ENCODE results near the gene HAUS8. TPM values are rescaled to one million over a fixed set of nuclear protein-coding genes. Genes with fewer than 3 reads are reported as not detected.

The HAUS8 gene
- 23.4 and 30.3 TPM in 2 replicates for total RNA-seq
- 9.0 and 9.6 TPM in 2 replicates for polyA plus RNA-seq
- 16.1 and 17.5 TPM in 2 replicates for polyA plus RNA-seq (2011; cell fraction: cytosol; rRNA removed)
- polyA plus RNA-seq (2011; cell fraction: nucleus; rRNA removed), result 17.8 and 25.4 TPM in 2 replicates
- 12.6 and 15.8 TPM in 2 replicates for polyA plus RNA-seq (2012)
- polyA minus RNA-seq, result 7.9 and 8.0 TPM in 2 replicates
- 13.7 TPM for polyA minus RNA-seq (2011; cell fraction: cytosol; rRNA and poly(A)+ RNA removed)
- 7.5 and 8.4 TPM in 2 replicates for polyA minus RNA-seq (2011; cell fraction: nucleus; rRNA and poly(A)+ RNA removed)
- percentile 66 among the genes with signal in this experiment for Bru-seq, nascent RNA
- percentile 58 among the genes with signal in this experiment for BruChase-seq, experiment 1, labeled RNA remaining after a 6-hour chase
- percentile 61 among the genes with signal in this experiment for BruChase-seq, experiment 2, labeled RNA remaining after a 2-hour chase
- long read RNA-seq, transcript HAUS8-201 (11 exons, 1,568 nt), result major isoform, 74 of 141 reads
- long read RNA-seq, partial matches to known transcripts, result 2 of 141 reads
- long read RNA-seq, other reads (novel, unspliced or antisense), result 60 of 141 reads

- no peaks in the 10 kb centered on the region for H3K9me1 ChIP-seq (replicated peaks; ENCODE audit: control insufficient read depth, extremely low read depth, insufficient read depth, low read length)
- no TSS peak for BruUV-seq (replicated peaks)
- no peak for TF ChIP-seq CTCF (IDR thresholded peaks at IDR 0.05; ENCODE audit: extremely low read depth in 1 of 2, insufficient read depth in 1 of 2, low read depth in 1 of 2, low read length in 2 of 2)
- TF ChIP-seq POLR2A (IDR thresholded peaks at IDR 0.05; ENCODE audit: low read depth, low read length), result peak; percentile 72
- peak; percentile 61 for TF ChIP-seq MAX (IDR thresholded peaks at IDR 0.05; ENCODE audit: insufficient read depth, insufficient read length)
- TF ChIP-seq POLR2AphosphoS5 (IDR thresholded peaks at IDR 0.05; ENCODE audit: insufficient read depth, low read depth, low read length), result peak; percentile 94
- peaks cover 70% of the 10 kb centered on the region for H3K79me2 ChIP-seq (ENCODE audit: control insufficient read depth, insufficient read depth, low read length)
- no peaks in the 10 kb centered on the region for H3K36me3 ChIP-seq (ENCODE audit: control insufficient read depth in 2 of 2, extremely low read depth in 1 of 2, insufficient read depth in 2 of 2, low read length in 2 of 2)
- H3K4me2 ChIP-seq (ENCODE audit: insufficient read depth, low read length), result peak within 1 kb of the TSS; percentile 82
- H2AFZ ChIP-seq (ENCODE audit: low read depth, low read length), result peak within 1 kb of the TSS; percentile 83
- H4K20me1 ChIP-seq (replicated peaks; ENCODE audit: control insufficient read depth, extremely low read depth, insufficient read depth, low read length), result no peaks in the 10 kb centered on the region
- H3K27me3 ChIP-seq (ENCODE audit: control insufficient read depth in 2 of 2, insufficient read depth in 2 of 2, low read length in 2 of 2), result no peaks in the 10 kb centered on the region
- no peaks in the 10 kb centered on the region for H3K9me3 ChIP-seq (replicated peaks; ENCODE audit: control insufficient read depth, insufficient read depth, low read length)
- peak within 1 kb of the TSS; percentile 80 to 90 (median 89) for H3K4me3 ChIP-seq (replicated peaks in 1 of 3; ENCODE audit: insufficient read depth in 1 of 3, low read depth in 1 of 3, low read length in 3 of 3)
- H3K9ac ChIP-seq (replicated peaks; ENCODE audit: extremely low read depth, insufficient read depth, low read length), result peak within 1 kb of the TSS; percentile 84
- H3K4me1 ChIP-seq (ENCODE audit: control insufficient read depth, extremely low read depth, insufficient read depth, low read length), result peaks cover 41% of the 10 kb centered on the region
- POLR2A ChIA-PET, result no interaction called here
- DNase-seq (ENCODE audit: low read depth, low spot score), result peak; percentile 99
- dilution Hi-C loops (cut with MboI; ENCODE audit: extremely low pct_ligation_motif_present, low sequenced_read_pairs), result no loop called here
- peak within 1 kb of the TSS; percentile 75 for H3K27ac ChIP-seq (ENCODE audit: insufficient read depth, low read depth, low read length)
- FAIRE-seq, result peak; percentile 97
- intact Hi-C loops (cut with micrococcal nuclease), result loop anchor here (1.0 kb wide), 2 partner anchors 33 to 60 kb away; no protein-coding TSS in a partner anchor
- CTCF ChIA-PET, result interaction anchor here (2.0 kb wide), 1 partner anchor 33 kb away, joined by 6 read pairs; no protein-coding TSS in a partner anchor
These were observed at the start of gene HAUS8, which contains the start of gene MYO9B for GRCh38 chr19:17075035-17075863. Gene HAUS8 (minus strand): TSS chr19:17075452. CDS start chr19:17075422, 30 bp downstream. Gene MYO9B (plus strand): TSS chr19:17075777. CDS start chr19:17101718, 25,941 bp downstream.
